HG03097 (cell line): ENCODE results near the gene KBTBD2.
"Not testable (repeated sequence)": the region's sequence is repeated elsewhere in the genome, so short reads cannot be mapped to it uniquely, and the experiment has no call there.

ENCODE experiments used
- ATAC-seq: cut with Tn5 transposase; IDR thresholded peaks from one replicate; pipeline ENCODE4 v1.9.1; 2021; ENCODE audit not compliant: unreplicated experiment, low FRiP score

KBTBD2 gene

GRCh38 chr7:32893722-32894121 lies 2.2 kb upstream of the KBTBD2 start:
- ATAC-seq, result no peak

GRCh38 chr7:32893207-32893524 lies 1.6 kb upstream of the KBTBD2 start:
- no peak for ATAC-seq

GRCh38 chr7:32892521-32893206 lies 1.1 kb upstream of the KBTBD2 start:
- ATAC-seq, result no peak

GRCh38 chr7:32891800-32892520 lies 400 bp upstream of the KBTBD2 start:
- peak; percentile 53 for ATAC-seq

- ATAC-seq, result no peak
These were observed 842 bp downstream of the KBTBD2 start for GRCh38 chr7:32890793-32891042.

GRCh38 chr7:32890010-32890792 lies 1.4 kb downstream of the KBTBD2 start:
- peak; percentile 34 for ATAC-seq

GRCh38 chr7:32888505-32888904 lies 3.1 kb downstream of the KBTBD2 start:
- no peak for ATAC-seq

GRCh38 chr7:32887395-32887794 lies 4.2 kb downstream of the KBTBD2 start:
- no peak for ATAC-seq

- no peak for ATAC-seq
These were observed 10.2 kb downstream of the KBTBD2 start for GRCh38 chr7:32881074-32881982.

- no peak for ATAC-seq
These were observed 12.1 kb downstream of the KBTBD2 start for GRCh38 chr7:32879460-32879859.

GRCh38 chr7:32878023-32878422 lies 13.5 kb downstream of the KBTBD2 start:
- not testable (repeated sequence) for ATAC-seq

- no peak for ATAC-seq
These were observed 19.1 kb downstream of the KBTBD2 start for GRCh38 chr7:32872421-32872820.

- ATAC-seq, result peak; percentile 63
These were observed 19.8 kb downstream of the KBTBD2 start for GRCh38 chr7:32871624-32872371.

- no peak for ATAC-seq
These were observed 21.3 kb downstream of the KBTBD2 start for GRCh38 chr7:32870298-32870697.

GRCh38 chr7:32869716-32870115 lies 21.8 kb downstream of the KBTBD2 start:
- ATAC-seq, result no peak

- ATAC-seq, result no peak
These were observed 23.4 kb downstream of the KBTBD2 start for GRCh38 chr7:32868116-32868515.

GRCh38 chr7:32865448-32866030 lies 26.0 kb downstream of the KBTBD2 start:
- no peak for ATAC-seq

GRCh38 chr7:32863872-32864271 lies 27.7 kb downstream of the KBTBD2 start:
- ATAC-seq, result not testable (repeated sequence)

GRCh38 chr7:32860090-32860489 lies 31.5 kb downstream of the KBTBD2 start:
- ATAC-seq, result no peak

GRCh38 chr7:32858648-32859047 lies 32.9 kb downstream of the KBTBD2 start:
- no peak for ATAC-seq
